GM19240 (cell line): ENCODE data around the gene CAMK2G.
"Not testable (repeated sequence)": the region's sequence is repeated elsewhere in the genome, so short reads cannot be mapped to it uniquely, and the experiment has no call there.

Experiments used
- DNase-seq: peaks from one replicate; pipeline ENCODE4 v3.0.0; 2011; ENCODE audit warnings: low spot score; ENCODE audit not compliant: insufficient read length

CAMK2G gene

GRCh38 chr10:73905256-73906020, 31.1 kb upstream of the CAMK2G start:
- no peak for DNase-seq

GRCh38 chr10:73902351-73902750, 28.0 kb upstream of the CAMK2G start:
- DNase-seq = no peak

GRCh38 chr10:73901261-73901660, 26.9 kb upstream of the CAMK2G start:
- DNase-seq = no peak

GRCh38 chr10:73900064-73900463, 25.7 kb upstream of the CAMK2G start:
- no peak for DNase-seq

- DNase-seq = no peak
These were observed 25.1 kb upstream of the CAMK2G start for GRCh38 chr10:73899423-73899822.

- no peak for DNase-seq
These were observed 24.5 kb upstream of the CAMK2G start for GRCh38 chr10:73898730-73899410.

- no peak for DNase-seq
These were observed 23.3 kb upstream of the CAMK2G start for GRCh38 chr10:73897693-73898092.

- DNase-seq = not testable (repeated sequence)
These were observed 21.0 kb upstream of the CAMK2G start for GRCh38 chr10:73895381-73895780.

- no peak for DNase-seq
These were observed 20.1 kb upstream of the CAMK2G start for GRCh38 chr10:73894245-73894971.

GRCh38 chr10:73893426-73893825, 19.1 kb upstream of the CAMK2G start:
- DNase-seq = no peak

GRCh38 chr10:73892310-73893030, 18.1 kb upstream of the CAMK2G start:
- no peak for DNase-seq

- DNase-seq = no peak
These were observed 17.2 kb upstream of the CAMK2G start for GRCh38 chr10:73891540-73891939.

GRCh38 chr10:73890830-73891229, 16.5 kb upstream of the CAMK2G start:
- DNase-seq = not testable (repeated sequence)

- DNase-seq = no peak
These were observed 15.9 kb upstream of the CAMK2G start for GRCh38 chr10:73890261-73890660.

- DNase-seq = not testable (repeated sequence)
These were observed 15.1 kb upstream of the CAMK2G start for GRCh38 chr10:73889416-73889815.

GRCh38 chr10:73889014-73889413, 14.7 kb upstream of the CAMK2G start:
- DNase-seq = no peak

- DNase-seq = no peak
These were observed 14.2 kb upstream of the CAMK2G start for GRCh38 chr10:73888514-73888913.

- DNase-seq = no peak
These were observed 13.1 kb upstream of the CAMK2G start for GRCh38 chr10:73887294-73888039.

- no peak for DNase-seq
These were observed 12.4 kb upstream of the CAMK2G start for GRCh38 chr10:73886661-73887293.

- DNase-seq = no peak
These were observed 11.8 kb upstream of the CAMK2G start for GRCh38 chr10:73886085-73886529.
